ENCODE results near the gene SUFU. TPM values are rescaled to one million over a fixed set of nuclear protein-coding genes. Genes with fewer than 3 reads are reported as not detected.
"Not testable (repeated sequence)": the region's sequence is repeated elsewhere in the genome, so short reads cannot be mapped to it uniquely, and the experiment has no call there.

SUFU gene
- 1.9 and 4.6 TPM in 2 replicates for total RNA-seq (2014; rRNA removed; shearing (Covaris generic))

DNA sequence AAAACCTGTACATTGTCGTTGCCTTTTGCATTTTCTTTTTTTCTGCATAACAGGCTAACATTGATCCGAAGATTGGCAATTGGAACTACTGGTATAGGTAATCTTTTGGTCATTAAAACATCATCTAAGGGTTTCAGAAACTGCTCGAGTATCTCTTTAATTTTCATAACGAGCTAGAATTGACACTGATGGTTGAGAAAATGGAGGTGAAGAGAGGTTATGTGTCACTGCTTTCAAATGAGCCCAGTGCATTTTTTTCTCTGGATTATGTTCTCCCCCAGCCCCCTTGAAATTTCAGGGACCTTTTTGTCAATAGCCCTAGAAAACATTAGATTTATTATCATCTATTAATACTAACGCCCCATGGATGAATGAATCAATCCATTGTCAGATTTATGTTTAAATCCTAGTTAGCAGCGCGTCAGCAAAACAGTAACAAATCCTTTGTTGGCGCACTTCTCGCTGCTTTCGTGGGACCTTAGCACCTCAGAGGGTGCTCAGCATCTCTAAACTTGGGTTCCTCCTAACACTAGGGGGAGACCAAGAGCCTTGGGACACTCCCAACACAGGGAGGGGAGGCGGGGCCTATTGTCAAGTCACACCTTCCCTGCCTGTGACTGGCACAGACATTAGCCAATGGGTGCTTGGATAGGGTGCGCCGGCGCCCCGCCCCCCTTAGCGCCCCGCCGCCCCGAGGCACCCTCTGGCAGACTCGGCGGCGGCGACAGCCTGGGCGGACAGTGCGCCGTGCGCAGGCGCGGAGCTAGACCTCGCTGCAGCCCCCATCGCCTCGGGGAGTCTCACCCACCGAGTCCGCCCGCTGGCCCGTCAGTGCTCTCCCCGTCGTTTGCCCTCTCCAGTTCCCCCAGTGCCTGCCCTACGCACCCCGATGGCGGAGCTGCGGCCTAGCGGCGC, at the start of gene SUFU:
TSS of gene SUFU (plus strand) at position 709 of the 915 bp plus-strand sequence. CDS start at position 890, 181 bp downstream.
- peak; percentile 96 for DNase-seq (ENCODE audit: low read depth)

DNA sequence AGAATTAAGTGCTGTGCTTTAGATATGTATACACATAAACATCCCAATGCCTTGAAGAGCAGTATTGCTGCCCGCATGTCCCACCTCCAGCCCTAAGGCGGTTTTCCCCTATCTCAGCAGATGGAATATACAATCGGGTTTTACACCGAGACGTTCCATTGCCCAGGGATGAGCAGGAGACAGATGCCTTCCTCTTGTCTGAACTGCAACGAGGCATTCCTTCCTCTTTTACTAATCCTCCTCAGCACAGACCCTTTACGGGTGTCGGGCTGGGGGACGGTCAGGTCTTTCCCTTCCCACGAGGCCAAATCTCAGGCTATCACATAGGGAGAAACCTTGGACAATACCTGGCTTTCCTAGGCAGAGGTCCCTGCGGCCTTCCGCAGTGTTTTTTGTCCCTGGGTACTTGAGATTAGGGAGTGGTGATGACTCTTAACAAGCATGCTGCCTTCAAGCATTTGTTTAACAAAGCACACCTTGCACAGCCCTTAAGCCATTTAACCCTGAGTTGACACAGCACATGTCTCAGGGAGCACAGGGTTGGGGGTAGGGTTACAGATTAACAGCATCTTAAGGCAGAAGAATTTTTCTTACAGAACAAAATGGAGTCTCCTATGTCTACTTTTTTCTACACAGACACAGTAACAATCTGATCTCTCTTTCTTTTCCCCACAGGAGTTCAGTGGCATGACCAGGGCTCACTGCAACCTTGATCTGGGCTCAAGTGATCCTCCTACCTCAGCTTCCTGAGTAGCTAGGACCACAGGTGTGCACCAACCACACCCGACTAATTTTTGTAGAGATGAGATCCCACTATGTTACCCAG, 48.9 kb upstream of the SUFU start:
- not testable (repeated sequence) for DNase-seq (ENCODE audit: low read depth)

DNA sequence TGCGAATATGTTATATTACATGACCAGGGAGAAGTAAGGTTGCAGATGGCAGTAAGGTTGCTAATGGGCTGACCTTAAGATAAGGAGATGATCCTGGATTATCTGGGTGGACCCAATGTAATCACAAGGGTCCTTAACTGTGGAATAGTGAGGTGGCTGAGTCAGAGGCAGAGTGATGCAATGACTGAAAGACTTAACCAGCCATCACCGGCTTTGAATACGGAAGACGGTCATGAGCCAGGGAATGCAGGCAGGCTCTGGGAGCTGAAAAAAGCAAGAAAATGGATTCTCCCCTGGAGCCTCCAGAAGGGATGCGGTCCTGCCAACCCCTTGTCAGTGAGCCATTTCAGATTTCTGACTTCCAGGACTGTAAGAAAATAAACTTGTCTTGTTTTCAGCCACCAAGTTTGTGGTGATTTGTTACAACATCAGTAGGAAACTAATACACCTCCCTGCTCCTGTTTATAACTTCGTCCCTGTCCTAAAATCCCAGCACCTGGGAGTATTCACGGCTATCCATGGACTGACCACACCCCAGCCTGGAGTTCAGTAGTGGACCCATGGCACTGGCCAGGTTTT, 47.8 kb upstream of the SUFU start:
- peak; percentile 78 for DNase-seq (ENCODE audit: low read depth)

DNA sequence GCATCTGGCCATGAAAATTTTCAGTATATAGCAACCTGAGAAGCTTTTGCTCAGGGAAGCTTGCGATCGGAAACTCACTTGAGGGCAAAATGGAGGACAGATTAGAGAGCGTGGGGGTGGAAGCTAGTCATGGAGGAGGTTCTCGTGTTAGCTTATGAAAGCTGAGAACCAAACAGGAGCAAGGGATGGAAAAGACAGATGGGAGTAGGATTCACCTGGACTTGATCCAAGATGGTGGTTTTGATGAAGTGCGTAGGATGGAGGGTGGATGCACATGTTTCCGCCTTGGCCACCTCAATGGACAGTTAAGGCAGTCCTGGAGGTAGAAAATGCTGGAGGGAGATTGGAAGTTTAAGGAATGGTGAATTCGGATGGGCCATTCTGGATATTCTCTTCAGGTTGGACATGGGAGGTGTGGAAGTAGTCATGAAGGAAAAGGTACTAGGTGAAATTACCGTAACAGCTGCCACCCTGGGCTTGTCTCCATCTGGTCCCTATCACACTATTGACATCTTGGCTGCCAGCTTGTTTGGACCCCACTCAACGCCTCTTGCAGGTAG, 46.1 kb upstream of the SUFU start:
- no peak for DNase-seq (ENCODE audit: low read depth)

DNA sequence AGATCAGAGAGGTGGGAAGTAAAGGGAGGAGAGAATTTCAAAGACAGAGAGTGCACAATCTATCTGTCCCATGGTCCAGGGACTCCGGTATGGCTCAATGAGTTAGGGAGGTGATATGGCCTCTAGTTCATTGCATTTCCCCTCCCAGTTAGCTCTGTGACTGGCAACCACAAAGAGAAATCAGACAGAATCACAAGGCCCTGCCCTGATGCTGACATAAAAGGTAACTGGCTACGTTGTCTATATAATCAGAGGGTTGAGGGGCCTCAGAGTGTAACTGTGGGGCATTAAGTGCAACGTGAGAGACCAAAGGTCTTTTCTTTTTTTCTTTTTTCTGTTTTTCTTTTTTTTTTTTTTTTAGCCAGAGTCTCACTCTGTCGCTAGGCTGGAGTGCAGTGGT, 45.1 kb upstream of the SUFU start:
- DNase-seq (ENCODE audit: low read depth): no peak

DNA sequence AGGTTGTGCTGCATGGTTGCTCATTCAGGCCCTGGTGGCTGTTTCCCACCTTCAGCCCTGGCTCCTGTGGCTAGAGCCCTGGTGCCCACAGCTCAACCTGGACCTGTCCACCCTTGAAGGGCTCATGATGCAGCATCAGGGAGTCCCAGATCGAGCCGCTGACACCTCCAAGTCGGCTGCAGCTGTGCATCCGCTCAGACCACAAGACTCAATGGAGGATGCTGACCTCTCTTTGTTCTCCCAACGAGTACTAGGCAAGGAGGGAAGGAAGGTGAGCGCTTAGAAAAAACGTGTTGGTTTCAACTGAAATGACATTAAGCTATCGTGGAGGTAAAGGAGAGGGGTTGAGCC, 43.0 kb upstream of the SUFU start:
- DNase-seq (ENCODE audit: low read depth): no peak

DNA sequence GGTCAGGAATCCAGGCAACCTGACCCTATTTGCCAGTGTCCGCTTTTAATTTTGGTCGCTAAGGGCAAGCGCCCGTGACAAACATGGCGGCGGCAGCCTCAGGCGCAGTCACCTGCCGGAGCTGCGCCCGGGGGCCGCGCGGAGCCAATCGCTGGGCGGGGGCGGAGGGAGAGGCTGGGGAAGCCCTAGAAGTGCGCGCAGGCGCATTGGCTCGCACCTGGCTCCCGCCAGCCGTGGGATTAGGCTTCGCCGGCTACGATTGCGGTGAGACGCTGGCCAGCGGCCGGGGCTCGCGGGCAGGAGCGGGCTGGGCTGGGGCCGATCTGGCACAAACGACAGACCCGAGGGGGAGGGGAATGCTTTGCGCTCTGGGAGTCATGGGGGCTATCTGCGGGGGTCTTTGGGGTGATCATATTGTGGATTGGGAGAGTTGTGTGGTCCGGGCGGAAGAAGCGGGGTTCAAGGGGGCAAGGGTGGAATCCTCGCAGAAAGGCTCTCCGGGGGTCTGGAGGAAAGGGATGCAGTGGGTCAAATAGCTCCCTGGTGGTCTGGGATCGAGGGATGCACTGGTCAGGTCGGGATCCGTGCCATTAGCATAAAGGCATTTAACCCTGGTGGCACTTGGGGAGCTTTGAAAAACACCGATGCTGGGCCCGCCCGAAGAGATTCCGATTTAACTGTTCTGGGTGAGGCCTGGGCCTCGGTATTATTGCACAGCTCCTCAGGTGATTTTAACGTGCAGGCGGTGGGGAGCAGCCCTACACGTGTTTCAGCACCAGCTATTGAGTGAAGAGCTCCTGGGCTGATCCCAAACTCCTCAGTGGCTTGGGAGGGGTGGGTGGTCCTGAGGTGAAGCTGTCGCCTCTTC, 42.4 kb upstream of the SUFU start:
- DNase-seq (ENCODE audit: low read depth): peak; percentile 90

DNA sequence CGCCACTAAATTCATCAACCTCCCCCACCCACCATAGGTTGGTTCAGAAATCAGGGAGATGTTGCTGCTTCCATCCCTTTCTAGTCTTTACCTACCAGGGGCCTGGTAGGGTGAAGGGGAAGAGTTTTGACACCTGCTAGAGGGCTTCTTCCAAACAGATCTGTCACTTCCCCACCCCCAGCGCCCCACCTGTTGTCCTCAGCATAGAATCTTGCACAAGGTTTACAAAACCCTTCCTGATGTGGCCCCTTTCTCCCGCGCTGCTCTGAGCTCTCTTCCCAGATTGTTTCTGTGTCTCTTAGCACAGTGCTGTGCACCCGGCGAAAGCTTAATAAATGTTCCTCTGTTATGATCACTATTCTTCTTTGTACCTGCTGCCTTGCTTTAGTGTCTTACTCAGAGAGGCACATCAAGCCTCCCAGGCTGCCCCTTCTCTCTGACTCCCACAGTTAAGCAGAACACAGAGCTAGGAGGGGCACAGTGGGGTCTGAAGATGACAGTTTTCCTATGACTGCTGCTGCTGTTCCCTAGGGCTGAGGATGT, 41.2 kb upstream of the SUFU start:
- no peak for DNase-seq (ENCODE audit: low read depth)

DNA sequence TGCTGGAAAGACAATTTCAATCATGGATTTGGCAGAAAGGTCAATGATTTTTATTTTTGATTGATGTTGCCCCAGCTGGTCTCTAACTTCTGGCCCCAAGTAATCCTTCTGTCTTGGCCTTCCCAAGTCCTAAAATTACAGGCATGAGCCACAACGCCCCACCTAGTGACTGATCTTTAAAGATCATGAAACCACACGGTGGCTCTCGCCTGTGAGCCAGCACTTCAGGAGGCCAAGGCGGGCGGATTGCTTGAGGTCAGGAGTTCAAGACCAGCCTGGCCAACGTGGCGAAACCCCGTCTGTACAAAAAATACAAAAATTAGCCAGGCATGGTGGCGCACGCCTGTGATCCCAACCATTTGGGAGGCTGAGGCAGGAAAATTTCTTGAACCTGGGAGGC, 39.8 kb upstream of the SUFU start:
- DNase-seq (ENCODE audit: low read depth): no peak

DNA sequence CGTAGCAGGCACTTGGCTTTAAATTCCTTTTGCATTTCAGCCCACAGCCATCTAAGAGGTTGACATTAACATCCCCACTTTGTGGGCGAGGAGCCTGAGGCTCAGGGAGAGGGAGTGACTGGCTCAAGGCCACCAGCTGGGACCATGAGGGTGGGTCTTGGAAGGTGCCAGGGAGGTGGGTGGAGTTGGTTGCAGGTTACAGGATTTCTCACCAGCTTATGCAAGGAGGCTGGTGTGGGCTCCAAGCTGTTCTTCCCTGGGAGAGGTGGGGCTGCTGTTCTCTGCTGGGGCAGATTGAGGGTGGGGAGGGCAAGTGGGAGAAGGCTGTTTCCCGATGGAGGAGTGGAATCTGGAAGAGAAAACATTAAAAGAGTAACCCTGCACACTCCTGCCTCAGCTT, 38.3 kb upstream of the SUFU start:
- DNase-seq (ENCODE audit: low read depth): no peak

DNA sequence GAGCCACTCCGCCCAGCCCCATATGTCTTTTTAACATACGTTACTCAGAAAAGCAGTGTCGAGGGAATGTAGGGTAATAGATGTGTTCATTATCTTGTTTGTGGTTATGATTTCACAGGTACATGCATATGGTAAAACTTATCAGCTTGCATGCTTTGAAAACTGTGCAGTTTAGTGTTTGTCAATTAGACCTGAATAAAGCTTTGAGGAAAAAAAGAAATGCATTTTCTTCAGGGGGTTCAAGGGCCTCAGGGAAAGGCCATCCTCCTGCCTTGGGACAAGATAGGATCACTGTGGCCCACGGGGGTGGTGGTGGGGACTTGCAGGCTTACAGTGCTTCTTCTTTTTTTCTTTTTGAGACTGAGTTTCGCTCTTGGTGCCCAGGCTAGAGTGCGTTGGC, 36.5 kb upstream of the SUFU start:
- no peak for DNase-seq (ENCODE audit: low read depth)

DNA sequence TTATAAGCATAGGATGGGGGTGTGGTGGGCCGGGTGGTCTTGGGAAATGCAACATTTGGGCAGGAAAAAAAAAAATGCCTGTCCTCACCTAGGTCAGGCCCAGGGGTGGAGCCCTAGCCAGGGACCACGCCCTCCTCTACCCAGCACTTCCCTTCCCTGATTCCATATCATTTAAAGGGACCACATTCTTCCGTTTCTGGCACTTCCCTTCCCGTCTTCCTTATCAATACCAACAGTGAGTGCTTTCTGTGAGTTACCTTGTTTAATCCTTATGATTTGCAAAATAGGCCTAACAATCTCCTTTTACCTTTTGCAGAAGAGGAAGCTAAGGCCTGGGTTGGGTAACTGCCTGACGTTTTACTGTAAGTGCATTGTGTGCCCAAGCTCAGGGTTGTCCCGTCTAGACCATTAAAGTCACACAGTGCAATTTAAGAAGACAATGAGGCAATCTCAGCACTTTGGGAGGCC, 35.8 kb upstream of the SUFU start:
- no peak for DNase-seq (ENCODE audit: low read depth)

DNA sequence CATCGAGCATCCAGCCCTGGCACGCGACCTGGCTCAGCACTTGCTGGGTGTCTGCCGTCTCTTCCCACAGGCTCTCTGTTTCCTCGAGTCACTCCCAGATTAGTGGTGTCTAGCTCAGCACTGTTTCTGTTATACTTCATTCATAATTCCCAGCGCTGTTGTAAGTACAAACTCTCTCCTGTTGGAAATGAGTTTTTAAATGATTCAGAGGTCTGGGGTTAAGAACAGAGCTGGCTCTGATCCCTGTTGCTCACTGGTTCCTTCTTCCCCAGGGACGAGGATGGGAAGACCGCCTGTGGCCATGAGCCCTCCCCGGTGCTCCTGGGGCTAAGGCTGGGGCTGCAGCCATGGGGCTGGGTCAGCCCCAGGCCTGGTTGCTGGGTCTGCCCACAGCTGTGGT, 35.1 kb upstream of the SUFU start:
- no peak for DNase-seq (ENCODE audit: low read depth)

DNA sequence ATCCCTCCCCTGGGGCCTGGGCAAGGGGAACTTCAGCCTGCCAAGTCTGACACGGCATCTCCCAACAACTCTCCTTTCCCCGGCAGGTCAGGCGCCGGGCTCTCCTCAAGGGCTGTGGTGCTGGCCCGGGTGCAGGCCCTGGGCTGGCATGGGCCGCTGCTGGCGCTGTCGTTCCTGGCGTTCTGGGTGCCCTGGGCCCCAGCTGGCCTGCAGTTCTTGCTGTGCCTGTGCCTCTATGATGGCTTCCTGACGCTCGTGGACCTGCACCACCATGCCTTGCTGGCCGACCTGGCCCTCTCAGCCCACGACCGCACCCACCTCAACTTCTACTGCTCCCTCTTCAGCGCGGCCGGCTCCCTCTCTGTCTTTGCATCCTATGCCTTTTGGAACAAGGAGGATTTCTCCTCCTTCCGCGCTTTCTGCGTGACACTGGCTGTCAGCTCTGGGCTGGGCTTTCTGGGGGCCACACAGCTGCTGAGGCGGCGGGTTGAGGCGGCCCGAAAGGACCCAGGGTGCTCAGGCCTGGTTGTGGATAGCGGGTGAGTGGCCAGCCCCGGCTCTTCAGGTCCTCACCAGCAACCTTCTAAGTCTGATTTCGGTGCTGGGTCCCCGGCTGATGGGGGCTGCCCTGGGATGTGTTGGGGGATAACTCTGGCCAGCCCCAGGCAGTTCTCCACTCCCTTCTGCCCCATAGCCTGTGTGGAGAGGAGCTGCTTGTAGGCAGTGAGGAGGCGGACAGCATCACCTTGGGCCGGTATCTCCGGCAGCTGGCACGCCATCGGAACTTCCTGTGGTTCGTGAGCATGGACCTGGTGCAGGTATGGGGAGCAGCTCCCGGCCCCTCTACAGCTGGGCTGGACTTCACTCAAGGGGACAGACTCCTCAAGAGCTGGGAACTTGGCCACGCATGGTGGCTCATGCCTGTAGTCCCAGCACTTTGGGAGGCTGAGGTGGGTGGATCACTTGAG, 32.9 kb upstream of the SUFU start:
- no peak for DNase-seq (ENCODE audit: low read depth)

DNA sequence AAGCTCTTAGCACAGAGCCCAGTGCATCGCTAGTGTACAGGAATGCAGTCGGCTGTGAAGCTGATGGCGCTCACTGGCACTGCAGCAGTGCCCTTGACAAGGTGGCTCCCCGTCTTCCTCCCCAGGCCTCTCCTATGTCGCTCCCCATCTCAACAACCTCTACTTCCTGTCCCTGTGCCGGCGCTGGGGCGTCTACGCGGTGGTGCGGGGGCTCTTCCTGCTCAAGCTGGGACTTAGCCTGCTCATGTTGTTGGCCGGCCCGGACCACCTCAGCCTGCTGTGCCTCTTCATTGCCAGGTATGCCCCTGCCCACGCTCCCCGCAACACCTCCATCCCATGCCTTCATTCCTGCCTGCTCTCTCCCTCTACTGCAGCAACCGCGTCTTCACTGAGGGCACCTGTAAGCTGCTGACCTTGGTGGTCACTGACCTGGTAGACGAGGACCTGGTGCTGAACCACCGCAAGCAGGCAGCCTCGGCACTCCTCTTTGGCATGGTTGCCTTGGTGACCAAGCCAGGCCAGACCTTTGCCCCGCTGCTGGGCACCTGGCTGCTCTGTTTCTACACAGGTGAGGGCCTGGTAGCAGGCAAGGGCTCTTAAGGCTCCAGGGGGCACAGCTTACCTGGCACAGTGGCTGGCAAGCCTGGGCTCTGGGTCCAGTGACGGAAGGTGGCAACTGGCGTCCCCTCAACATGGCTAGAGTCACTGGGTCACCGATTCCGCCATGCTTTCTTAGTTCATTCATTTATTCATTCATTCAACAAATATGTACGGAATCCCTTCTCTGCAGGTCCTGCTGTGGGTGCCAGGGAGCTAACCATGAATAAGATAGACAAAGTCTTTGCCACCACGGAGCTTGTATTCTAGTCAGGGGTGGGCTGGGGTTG, 30.1 kb upstream of the SUFU start:
- no peak for DNase-seq (ENCODE audit: low read depth)

DNA sequence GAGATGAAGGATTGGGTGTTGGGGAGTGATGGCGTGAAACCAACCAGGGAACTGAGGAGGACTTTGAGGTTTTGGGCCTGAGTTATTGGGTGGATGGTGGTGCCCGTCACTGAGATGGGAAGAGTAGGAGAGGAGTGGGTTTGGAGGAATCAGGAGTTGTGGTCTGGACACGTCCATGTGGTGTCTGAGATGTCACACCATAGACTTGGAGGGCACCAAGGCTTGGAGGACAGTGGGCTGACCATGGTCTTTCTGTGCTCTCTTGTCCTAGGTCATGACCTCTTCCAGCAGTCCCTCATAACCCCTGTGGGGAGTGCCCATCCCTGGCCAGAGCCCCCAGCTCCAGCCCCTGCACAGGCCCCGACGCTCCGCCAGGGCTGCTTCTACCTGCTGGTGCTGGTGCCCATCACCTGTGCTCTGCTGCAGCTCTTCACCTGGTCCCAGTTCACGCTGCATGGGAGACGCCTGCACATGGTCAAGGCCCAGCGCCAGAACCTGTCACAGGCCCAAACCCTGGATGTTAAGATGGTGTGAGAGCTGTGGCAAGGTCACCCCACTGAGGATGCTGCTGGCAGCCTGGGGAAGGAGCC, 28.2 kb upstream of the SUFU start:
- no peak for DNase-seq (ENCODE audit: low read depth)

DNA sequence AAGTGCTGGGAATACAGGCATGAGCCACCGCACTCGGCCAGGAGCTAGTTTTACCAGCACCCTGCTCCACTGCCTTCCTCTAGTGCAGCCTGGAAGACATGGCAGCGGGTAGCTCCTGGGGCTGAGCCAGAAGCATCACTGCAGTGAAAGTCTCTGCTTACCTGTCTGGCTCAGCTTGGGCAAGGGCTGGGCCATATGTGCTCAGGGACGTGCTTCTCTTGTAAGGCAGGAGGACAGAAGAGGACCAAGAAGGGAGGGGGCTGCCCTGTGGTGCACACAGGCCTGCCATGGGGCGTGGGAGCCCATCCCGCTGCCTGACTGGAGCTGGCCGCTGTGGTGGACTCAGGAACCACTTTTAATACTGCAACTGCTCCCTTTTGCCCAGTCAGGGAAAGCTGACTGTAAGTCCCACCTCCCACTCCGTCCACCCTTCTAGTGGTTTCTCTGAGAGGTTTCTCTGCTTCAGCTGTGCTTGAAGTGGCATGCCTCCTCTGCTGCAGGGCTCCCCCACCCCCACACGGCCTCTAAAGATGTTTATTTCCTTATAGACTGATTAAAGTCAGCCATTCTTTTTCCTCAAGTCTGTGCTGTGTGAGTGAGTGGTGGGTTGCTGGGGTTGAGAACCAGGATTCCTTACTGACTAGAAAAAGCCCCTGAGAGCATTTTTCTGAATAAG, 27.2 kb upstream of the SUFU start:
- DNase-seq (ENCODE audit: low read depth): no peak

DNA sequence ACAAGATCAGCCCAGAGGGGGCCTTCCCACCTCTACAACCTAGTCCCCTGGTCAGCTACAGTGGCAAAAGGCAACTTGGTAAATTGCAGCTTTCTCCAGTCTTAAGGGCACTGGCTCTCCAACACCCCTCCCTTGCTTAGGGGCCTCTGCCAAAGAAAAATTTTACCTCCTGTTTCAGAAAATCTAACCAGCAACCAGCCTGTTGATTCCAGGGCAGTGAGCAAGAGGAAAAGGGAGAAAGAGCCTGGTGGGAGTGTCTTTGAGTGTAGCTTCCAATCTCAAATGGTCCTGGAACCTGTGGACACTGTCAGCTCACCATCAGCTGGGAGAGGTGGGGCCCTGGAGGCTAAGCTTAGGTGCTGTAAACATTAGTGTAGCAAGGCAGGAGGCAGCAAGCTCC, 24.1 kb upstream of the SUFU start:
- peak; percentile 14 for DNase-seq (ENCODE audit: low read depth)
